ENCODE results near the gene CD300LB. TPM values are rescaled to one million over a fixed set of nuclear protein-coding genes. Genes with fewer than 3 reads are reported as not detected.
A peak's percentile ranks its signal among the peaks of the same experiment; 100 is the strongest.

The CD300LB gene
- polyA plus RNA-seq, 2 of the 4 experiments (the other 2 are of a cell fraction), result not detected

DNA sequence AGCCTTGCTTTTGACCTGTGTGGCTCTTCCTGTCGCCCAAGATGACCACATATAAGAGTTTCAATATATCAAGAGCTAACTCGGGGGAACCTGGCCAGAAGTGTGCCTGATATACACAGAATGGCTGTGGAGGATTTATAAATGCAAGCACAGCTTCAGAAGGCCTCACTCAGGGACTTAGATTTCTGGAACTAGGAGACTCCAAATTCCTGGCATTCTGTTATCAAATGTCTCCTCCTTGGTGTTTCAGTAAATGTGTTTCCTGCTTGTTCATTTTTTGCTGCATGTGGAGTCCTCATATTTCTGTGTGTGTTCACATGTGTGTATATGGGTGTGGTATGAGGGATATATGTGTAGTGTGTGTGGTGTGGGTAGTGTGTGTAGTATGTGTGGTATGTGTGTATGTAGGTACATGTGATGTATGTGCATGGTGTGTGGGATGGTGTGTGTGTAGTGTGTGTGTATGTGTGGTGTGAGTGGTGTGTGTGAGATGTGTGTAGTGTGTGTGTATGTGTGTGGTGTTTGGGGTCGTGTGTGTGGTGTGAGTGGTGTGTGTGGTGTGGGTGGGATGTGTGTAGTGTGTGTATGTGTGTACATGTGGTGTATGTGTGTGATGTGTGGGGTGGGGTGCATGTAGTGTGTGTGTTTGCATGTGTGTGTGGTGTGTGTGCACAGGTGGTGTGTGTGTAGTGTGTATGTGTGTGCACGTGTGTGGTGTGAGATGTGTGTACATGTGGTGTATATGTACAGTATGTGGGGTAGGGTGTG, 37.0 kb upstream of the CD300LB start (continued):
- TF ChIP-seq, protein P1, sequence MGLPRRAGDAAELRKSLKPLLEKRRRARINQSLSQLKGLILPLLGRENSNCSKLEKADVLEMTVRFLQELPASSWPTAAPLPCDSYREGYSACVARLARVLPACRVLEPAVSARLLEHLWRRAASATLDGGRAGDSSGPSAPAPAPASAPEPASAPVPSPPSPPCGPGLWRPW (IDR thresholded peaks at IDR 0.05), result no peak

GRCh38 chr17:74567397-74567796, 36.1 kb upstream of the CD300LB start, which contains the start of gene CD300H:
CD300H (minus strand) TSS chr17:74567509.
- H3K4me2 ChIP-seq, result no peak within 1 kb of the TSS
- 83% methylated on average over 2 of the region's 2 CpGs for WGBS (ENCODE audit: missing lambda C conversion rate)
- FAIRE-seq, result no peak
- H3K9me3 ChIP-seq, result no peaks in the 10 kb centered on the region; the same call in 2 of the 3 replicates
- TF ChIP-seq CHD2 (IDR thresholded peaks at IDR 0.05; ENCODE audit: low read length, partially characterized antibody) (no peak), EP300 (IDR thresholded peaks at IDR 0.05) (no peak), GATA3 (IDR thresholded peaks at IDR 0.05; ENCODE audit: borderline replicate concordance) (no peak), RFX5 (IDR thresholded peaks at IDR 0.05) (no peak), FOSB (CRISPR knock-in tag; IDR thresholded peaks at IDR 0.05) (no peak), ZFP36 (IDR thresholded peaks at IDR 0.05; ENCODE audit: borderline replicate concordance, partially characterized antibody) (no peak), REST (IDR thresholded peaks at IDR 0.05) (no peak), TP53 (CRISPR knock-in tag; IDR thresholded peaks at IDR 0.05) (no peak), HMGXB4 (CRISPR knock-in tag; IDR thresholded peaks at IDR 0.05; ENCODE audit: borderline replicate concordance) (no peak), JUN (IDR thresholded peaks at IDR 0.05) (no peak), ESRRA (IDR thresholded peaks at IDR 0.05; ENCODE audit: borderline replicate concordance, low read length) (no peak), SMC3 (IDR thresholded peaks at IDR 0.05) (no peak), CHD4 (IDR thresholded peaks at IDR 0.05; ENCODE audit: borderline replicate concordance) (no peak), PBX3 (IDR thresholded peaks at IDR 0.05) (no peak), FOXS1 (CRISPR knock-in tag; IDR thresholded peaks at IDR 0.05) (no peak)
- no peak for DNase-seq (ENCODE audit: low read depth in 1 of 2, low spot score in 1 of 2)
- CTCF ChIA-PET, result interaction anchor here (0.8 to 4.9 kb wide), 20 partner anchors 10 to 307 kb away, joined by 3 to 142 read pairs (median 10); partner anchors contain the start of genes CD300LB, CD300LD, GPR142 and RAB37
- H3K4me3 ChIP-seq, result no peak within 1 kb of the TSS
- H3K27ac ChIP-seq, result peak within 1 kb of the TSS; percentile 64 to 90
- no peak for ATAC-seq
- POLR2A ChIA-PET, result no interaction called here
- H3K4me1 ChIP-seq, result peaks cover 27% of the 10 kb centered on the region

Data from A549 (cell line).